ENCODE measurements around the gene DNLZ.

The DNLZ gene

GRCh38 chr9:136395345-136396218 is 32.0 kb upstream of the DNLZ start:
- DNase-seq: no peak

- DNase-seq: no peak
Measured at GRCh38 chr9:136395020-136395340, 31.4 kb upstream of the DNLZ start.

GRCh38 chr9:136394312-136395019 is 30.9 kb upstream of the DNLZ start:
- no peak for DNase-seq

GRCh38 chr9:136393531-136393930 is 30.0 kb upstream of the DNLZ start:
- no peak for DNase-seq

- DNase-seq: no peak
Measured at GRCh38 chr9:136392538-136393449, 29.2 kb upstream of the DNLZ start.

- DNase-seq: no peak
Measured at GRCh38 chr9:136391737-136392537, 28.4 kb upstream of the DNLZ start.

- no peak for DNase-seq
Measured at GRCh38 chr9:136389396-136389795, 25.9 kb upstream of the DNLZ start.

GRCh38 chr9:136387217-136387616 is 23.7 kb upstream of the DNLZ start:
- DNase-seq: no peak

GRCh38 chr9:136386018-136386417 is 22.5 kb upstream of the DNLZ start:
- no peak for DNase-seq

- DNase-seq: no peak
Measured at GRCh38 chr9:136385015-136385414, 21.5 kb upstream of the DNLZ start.

- DNase-seq: no peak
Measured at GRCh38 chr9:136383436-136383835, 19.9 kb upstream of the DNLZ start.

- no peak for DNase-seq
Measured at GRCh38 chr9:136381966-136382513, 18.5 kb upstream of the DNLZ start.

- no peak for DNase-seq
Measured at GRCh38 chr9:136381311-136381710, 17.8 kb upstream of the DNLZ start.

- no peak for DNase-seq
Measured at GRCh38 chr9:136380381-136380780, 16.8 kb upstream of the DNLZ start.

GRCh38 chr9:136379891-136380290 is 16.3 kb upstream of the DNLZ start:
- no peak for DNase-seq

GRCh38 chr9:136379401-136379800 is 15.9 kb upstream of the DNLZ start:
- DNase-seq: no peak

- no peak for DNase-seq
Measured at GRCh38 chr9:136379003-136379287, 15.4 kb upstream of the DNLZ start.

GRCh38 chr9:136378170-136379002 is 14.8 kb upstream of the DNLZ start:
- DNase-seq: no peak

GRCh38 chr9:136377341-136378169 is 14.0 kb upstream of the DNLZ start:
- DNase-seq: no peak

GRCh38 chr9:136376457-136376856 is 12.9 kb upstream of the DNLZ start:
- no peak for DNase-seq

- DNase-seq: no peak
Measured at GRCh38 chr9:136375096-136375495, 11.6 kb upstream of the DNLZ start.

Data from NCI-H2081 treated with DMSO at 0.1 percent for 48 hours (cell line).